ENCODE results near the gene LTF. TPM values are rescaled to one million over a fixed set of nuclear protein-coding genes. Genes with fewer than 3 reads are reported as not detected.

Gene LTF
- total and polyA plus RNA-seq, 9 of the 15 experiments (the other 6 are each of a cell fraction or from before 2014, with no cell fraction given), result 0.07 TPM; not detected in 8

- TF ChIP-seq ZBTB11 (CRISPR knock-in tag; IDR thresholded peaks at IDR 0.05) (no peak), HDAC2 (IDR thresholded peaks at IDR 0.05) (0 out of 2 replicates have a peak, but pooled peaks have one; percentile 19), ARID2 (IDR thresholded peaks at IDR 0.05) (no peak), MTA3 (IDR thresholded peaks at IDR 0.05; ENCODE audit: borderline replicate concordance) (no peak), SP1 (CRISPR knock-in tag; IDR thresholded peaks at IDR 0.05) (no peak), ZNF766 (CRISPR knock-in tag; conservative IDR thresholded peaks at IDR 0.05) (no peak), SIN3A (IDR thresholded peaks at IDR 0.05; ENCODE audit: borderline replicate concordance in 2 of 2, control insufficient read depth in 1 of 2, low read depth in 2 of 2, low read length in 2 of 2) (no peak), FOSL1 (tag; conservative IDR thresholded peaks at IDR 0.05) (no peak), TRIM28 (IDR thresholded peaks at IDR 0.05) (no peak), SMC3 (conservative IDR thresholded peaks at IDR 0.05; ENCODE audit: insufficient read depth, low read depth, low read length) (peak; percentile 48; the same call in 1 of the 2 replicates), RAD51 (IDR thresholded peaks at IDR 0.05; ENCODE audit: borderline replicate concordance, low read depth) (no peak), MITF (IDR thresholded peaks at IDR 0.05) (no peak), ARNT (IDR thresholded peaks at IDR 0.05) (no peak), ELF1 (tag; IDR thresholded peaks at IDR 0.05) (no peak), STAT6 (CRISPR knock-in tag; IDR thresholded peaks at IDR 0.05) (no peak), ZC3H4 (CRISPR knock-in tag; IDR thresholded peaks at IDR 0.05; ENCODE audit: borderline replicate concordance) (no peak)
- TF ChIP-seq, protein P1, sequence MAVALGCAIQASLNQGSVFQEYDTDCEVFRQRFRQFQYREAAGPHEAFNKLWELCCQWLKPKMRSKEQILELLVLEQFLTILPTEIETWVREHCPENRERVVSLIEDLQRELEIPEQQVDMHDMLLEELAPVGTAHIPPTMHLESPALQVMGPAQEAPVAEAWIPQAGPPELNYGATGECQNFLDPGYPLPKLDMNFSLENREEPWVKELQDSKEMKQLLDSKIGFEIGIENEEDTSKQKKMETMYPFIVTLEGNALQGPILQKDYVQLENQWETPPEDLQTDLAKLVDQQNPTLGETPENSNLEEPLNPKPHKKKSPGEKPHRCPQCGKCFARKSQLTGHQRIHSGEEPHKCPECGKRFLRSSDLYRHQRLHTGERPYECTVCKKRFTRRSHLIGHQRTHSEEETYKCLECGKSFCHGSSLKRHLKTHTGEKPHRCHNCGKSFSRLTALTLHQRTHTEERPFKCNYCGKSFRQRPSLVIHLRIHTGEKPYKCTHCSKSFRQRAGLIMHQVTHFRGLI (CRISPR knock-in tag; IDR thresholded peaks at IDR 0.05), result no peak
- TF ChIP-seq, protein P2, sequence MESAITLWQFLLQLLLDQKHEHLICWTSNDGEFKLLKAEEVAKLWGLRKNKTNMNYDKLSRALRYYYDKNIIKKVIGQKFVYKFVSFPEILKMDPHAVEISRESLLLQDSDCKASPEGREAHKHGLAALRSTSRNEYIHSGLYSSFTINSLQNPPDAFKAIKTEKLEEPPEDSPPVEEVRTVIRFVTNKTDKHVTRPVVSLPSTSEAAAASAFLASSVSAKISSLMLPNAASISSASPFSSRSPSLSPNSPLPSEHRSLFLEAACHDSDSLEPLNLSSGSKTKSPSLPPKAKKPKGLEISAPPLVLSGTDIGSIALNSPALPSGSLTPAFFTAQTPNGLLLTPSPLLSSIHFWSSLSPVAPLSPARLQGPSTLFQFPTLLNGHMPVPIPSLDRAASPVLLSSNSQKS (CRISPR knock-in tag; IDR thresholded peaks at IDR 0.05), result no peak
Measured at GRCh38 chr3:46395210-46395661, 69.5 kb downstream of the LTF start (continued).

All from K562 (cell line).